Measurements from ENCODE around the gene PDHX.
"Not testable (repeated sequence)": the region's sequence is repeated elsewhere in the genome, so short reads cannot be mapped to it uniquely, and the experiment has no call there.

Gene PDHX

GRCh38 chr11:34916015-34916842, at the start of gene PDHX, which contains the start of gene APIP:
PDHX (plus strand) TSS chr11:34916618; CDS start chr11:34916656, 38 bp downstream.
APIP (minus strand) TSS chr11:34916379; CDS start chr11:34916284, 95 bp downstream.
- DNase-seq (ENCODE audit: low read depth in 2 of 2) = peak; percentile 99 to 100

- DNase-seq (ENCODE audit: low read depth in 2 of 2) = no peak
These were observed 47.0 kb upstream of the PDHX start for GRCh38 chr11:34869425-34869824.

- no peak for DNase-seq (ENCODE audit: low read depth in 2 of 2)
These were observed 45.7 kb upstream of the PDHX start for GRCh38 chr11:34870548-34871196.

- DNase-seq (ENCODE audit: low read depth in 2 of 2) = no peak
These were observed 42.2 kb upstream of the PDHX start for GRCh38 chr11:34874202-34874601.

GRCh38 chr11:34877375-34877975, 38.9 kb upstream of the PDHX start:
- no peak for DNase-seq (ENCODE audit: low read depth in 2 of 2)

- DNase-seq (ENCODE audit: low read depth in 2 of 2) = no peak
These were observed 34.5 kb upstream of the PDHX start for GRCh38 chr11:34881900-34882299.

- no peak for DNase-seq (ENCODE audit: low read depth in 2 of 2)
These were observed 29.8 kb upstream of the PDHX start for GRCh38 chr11:34886609-34887008.

GRCh38 chr11:34887260-34887659, 29.2 kb upstream of the PDHX start:
- DNase-seq (ENCODE audit: low read depth in 2 of 2) = no peak

- DNase-seq (ENCODE audit: low read depth in 2 of 2) = no peak
These were observed 26.3 kb upstream of the PDHX start for GRCh38 chr11:34890089-34890488.

GRCh38 chr11:34890812-34891211, 25.6 kb upstream of the PDHX start:
- no peak for DNase-seq (ENCODE audit: low read depth in 2 of 2)

GRCh38 chr11:34891611-34892010, 24.8 kb upstream of the PDHX start:
- DNase-seq (ENCODE audit: low read depth in 2 of 2) = no peak

- DNase-seq (ENCODE audit: low read depth in 2 of 2) = no peak
These were observed 23.0 kb upstream of the PDHX start for GRCh38 chr11:34893416-34893815.

- not testable (repeated sequence) for DNase-seq (ENCODE audit: low read depth in 2 of 2)
These were observed 20.2 kb upstream of the PDHX start for GRCh38 chr11:34896191-34896590.

GRCh38 chr11:34897171-34897870, 19.1 kb upstream of the PDHX start:
- DNase-seq (ENCODE audit: low read depth in 2 of 2) = no peak

- DNase-seq (ENCODE audit: low read depth in 2 of 2) = no peak
These were observed 17.9 kb upstream of the PDHX start for GRCh38 chr11:34898474-34898873.

GRCh38 chr11:34899633-34900016, 16.8 kb upstream of the PDHX start:
- peak in 1 of 2 donors; percentile 4 for DNase-seq (ENCODE audit: low read depth in 2 of 2)

GRCh38 chr11:34904421-34904955, 11.9 kb upstream of the PDHX start:
- no peak for DNase-seq (ENCODE audit: low read depth in 2 of 2)

GRCh38 chr11:34905666-34906065, 10.8 kb upstream of the PDHX start:
- DNase-seq (ENCODE audit: low read depth in 2 of 2) = no peak

GRCh38 chr11:34907934-34908593, 8.4 kb upstream of the PDHX start:
- no peak for DNase-seq (ENCODE audit: low read depth in 2 of 2)

GRCh38 chr11:34909415-34909814, 7.0 kb upstream of the PDHX start:
- DNase-seq (ENCODE audit: low read depth in 2 of 2) = no peak

GRCh38 chr11:34909955-34910354, 6.5 kb upstream of the PDHX start:
- DNase-seq (ENCODE audit: low read depth in 2 of 2) = no peak

All from stimulated activated CD4-positive, alpha-beta T cell treated with anti-CD3 and anti-CD28 coated beads, Interleukin-4, amount 100 ng/mL, for 48 hours (primary cell).